Lower leg skin (tissue), 4 donors: ENCODE measurements around the gene KLHL21. TPM values are rescaled to one million over a fixed set of nuclear protein-coding genes. Genes with fewer than 3 reads are reported as not detected.

Experiments used
- DNase-seq, 2 donors: peaks; one replicate each; pipeline ENCODE4 v3.0.0-alpha.2; 2019; ENCODE audit warnings: low spot score in 2 of 2
- H3K4me3 ChIP-seq: fragments of 200-600 bp; sonication (generic); 2 replicates; pipeline ENCODE4 v1.5.1; 2017; ENCODE audit warnings: mild to moderate bottlenecking, low read depth; ENCODE audit not compliant: poor library complexity, severe bottlenecking
- POLR2A ChIP-seq, 2 donors: fragments of 450-650 bp; IDR thresholded peaks; one replicate each; pipeline ENCODE4 v1.6.1; 2016 to 2017; ENCODE audit warnings: antibody characterized with exemption in 2 of 2, mild to moderate bottlenecking in 1 of 2, moderate library complexity in 1 of 2
- WGBS, 2 donors: methylation state at CpG; one replicate each; pipeline ENCODE4 v1.1.5; 2018; 5-methylcytosine and 5-hydroxymethylcytosine counted together
- intact Hi-C: fragments of 100-400 bp; cut with DNase I; formaldehyde crosslinking; loops from one replicate; pipeline ENCODE4 v1.15.0; 2023; ENCODE audit warnings: low total_unique reads
- total RNA-seq, 4 donors: library from RNA; depleted of rRNA; stranded (reverse); fragments of >200 nt; gene quantifications; one replicate each; pipeline ENCODE4 v1.1.0, GENCODE V29; 2016
- TF ChIP-seq, protein P1 (sequence below), 3 donors: fragments of 450-650 bp; IDR thresholded peaks; one replicate each; pipeline ENCODE4 v1.5.1; 2016; ENCODE audit warnings: antibody characterized with exemption in 3 of 3, mild to moderate bottlenecking in 3 of 3, moderate library complexity in 2 of 3

Gene KLHL21
- total RNA-seq, 4 donors from 2014 or later = 89.6 to 147 (median 130) TPM

DNA sequence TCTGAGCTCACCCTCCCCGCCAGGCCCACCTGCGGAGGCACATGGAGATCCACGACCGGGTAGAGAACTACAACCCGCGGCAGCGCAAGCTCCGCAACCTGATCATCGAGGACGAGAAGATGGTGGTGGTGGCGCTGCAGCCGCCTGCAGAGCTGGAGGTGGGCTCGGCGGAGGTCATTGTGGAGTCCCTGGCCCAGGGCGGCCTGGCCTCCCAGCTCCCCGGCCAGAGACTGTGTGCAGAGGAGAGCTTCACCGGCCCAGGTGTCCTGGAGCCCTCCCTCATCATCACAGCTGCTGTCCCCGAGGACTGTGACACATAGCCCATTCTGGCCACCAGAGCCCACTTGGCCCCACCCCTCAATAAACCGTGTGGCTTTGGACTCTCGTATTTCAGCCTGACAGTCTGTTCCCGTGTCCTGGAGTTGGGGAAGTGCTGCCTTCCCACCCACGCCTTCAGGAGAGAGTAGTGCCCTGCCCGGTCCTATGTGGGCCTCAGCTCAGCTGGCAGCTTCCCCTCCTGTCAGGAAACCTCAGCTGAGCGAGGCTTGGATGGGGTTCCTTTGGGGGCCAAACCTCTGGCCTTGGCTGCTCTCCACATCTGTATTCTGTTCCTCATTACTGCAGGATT, 13.7 kb downstream of the KLHL21 start:
- WGBS, 2 donors = 71 to 76% methylated on average over 23 to 24 of the region's 24 CpGs
- no peak overlapping the region for H3K4me3 ChIP-seq
- no peak for DNase-seq
- intact Hi-C loops = no loop called here
- TF ChIP-seq POLR2A (IDR thresholded peaks at IDR 0.05) = no peak
- TF ChIP-seq, protein P1, sequence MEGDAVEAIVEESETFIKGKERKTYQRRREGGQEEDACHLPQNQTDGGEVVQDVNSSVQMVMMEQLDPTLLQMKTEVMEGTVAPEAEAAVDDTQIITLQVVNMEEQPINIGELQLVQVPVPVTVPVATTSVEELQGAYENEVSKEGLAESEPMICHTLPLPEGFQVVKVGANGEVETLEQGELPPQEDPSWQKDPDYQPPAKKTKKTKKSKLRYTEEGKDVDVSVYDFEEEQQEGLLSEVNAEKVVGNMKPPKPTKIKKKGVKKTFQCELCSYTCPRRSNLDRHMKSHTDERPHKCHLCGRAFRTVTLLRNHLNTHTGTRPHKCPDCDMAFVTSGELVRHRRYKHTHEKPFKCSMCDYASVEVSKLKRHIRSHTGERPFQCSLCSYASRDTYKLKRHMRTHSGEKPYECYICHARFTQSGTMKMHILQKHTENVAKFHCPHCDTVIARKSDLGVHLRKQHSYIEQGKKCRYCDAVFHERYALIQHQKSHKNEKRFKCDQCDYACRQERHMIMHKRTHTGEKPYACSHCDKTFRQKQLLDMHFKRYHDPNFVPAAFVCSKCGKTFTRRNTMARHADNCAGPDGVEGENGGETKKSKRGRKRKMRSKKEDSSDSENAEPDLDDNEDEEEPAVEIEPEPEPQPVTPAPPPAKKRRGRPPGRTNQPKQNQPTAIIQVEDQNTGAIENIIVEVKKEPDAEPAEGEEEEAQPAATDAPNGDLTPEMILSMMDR (IDR thresholded peaks at IDR 0.05) = no peak

DNA sequence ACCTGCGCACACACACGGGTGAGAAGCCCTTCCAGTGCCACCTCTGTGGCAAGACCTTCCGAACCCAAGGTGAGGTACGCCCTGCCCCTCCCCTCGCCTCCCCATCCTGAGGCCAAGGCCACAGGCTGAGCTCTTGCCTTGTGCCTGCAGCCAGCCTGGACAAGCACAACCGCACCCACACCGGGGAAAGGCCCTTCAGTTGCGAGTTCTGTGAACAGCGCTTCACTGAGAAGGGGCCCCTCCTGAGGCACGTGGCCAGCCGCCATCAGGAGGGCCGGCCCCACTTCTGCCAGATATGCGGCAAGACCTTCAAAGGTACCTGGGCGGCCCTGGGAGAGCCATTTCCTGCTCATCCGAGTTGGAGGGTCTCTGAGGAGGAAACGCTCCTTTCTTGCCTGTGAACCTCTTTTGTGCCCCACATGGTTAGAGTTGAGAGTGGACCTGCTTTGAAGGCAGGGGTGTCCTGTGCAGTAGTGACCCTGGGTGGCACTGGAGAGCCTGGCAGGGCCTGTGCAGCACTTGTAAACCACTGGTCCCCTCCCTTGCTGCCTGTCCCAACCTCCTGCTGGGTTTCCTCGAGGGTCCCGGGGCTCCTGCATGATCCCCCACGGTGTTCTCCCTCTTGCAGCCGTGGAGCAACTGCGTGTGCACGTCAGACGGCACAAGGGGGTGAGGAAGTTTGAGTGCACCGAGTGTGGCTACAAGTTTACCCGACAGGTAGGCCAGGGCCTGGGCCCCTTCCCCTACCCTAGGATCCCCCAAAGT, 14.4 kb downstream of the KLHL21 start:
- 62 to 66% methylated on average over 14 to 17 of the region's 25 CpGs for WGBS, 2 donors
- no peak for TF ChIP-seq POLR2A (IDR thresholded peaks at IDR 0.05)
- no peak overlapping the region for H3K4me3 ChIP-seq

DNA sequence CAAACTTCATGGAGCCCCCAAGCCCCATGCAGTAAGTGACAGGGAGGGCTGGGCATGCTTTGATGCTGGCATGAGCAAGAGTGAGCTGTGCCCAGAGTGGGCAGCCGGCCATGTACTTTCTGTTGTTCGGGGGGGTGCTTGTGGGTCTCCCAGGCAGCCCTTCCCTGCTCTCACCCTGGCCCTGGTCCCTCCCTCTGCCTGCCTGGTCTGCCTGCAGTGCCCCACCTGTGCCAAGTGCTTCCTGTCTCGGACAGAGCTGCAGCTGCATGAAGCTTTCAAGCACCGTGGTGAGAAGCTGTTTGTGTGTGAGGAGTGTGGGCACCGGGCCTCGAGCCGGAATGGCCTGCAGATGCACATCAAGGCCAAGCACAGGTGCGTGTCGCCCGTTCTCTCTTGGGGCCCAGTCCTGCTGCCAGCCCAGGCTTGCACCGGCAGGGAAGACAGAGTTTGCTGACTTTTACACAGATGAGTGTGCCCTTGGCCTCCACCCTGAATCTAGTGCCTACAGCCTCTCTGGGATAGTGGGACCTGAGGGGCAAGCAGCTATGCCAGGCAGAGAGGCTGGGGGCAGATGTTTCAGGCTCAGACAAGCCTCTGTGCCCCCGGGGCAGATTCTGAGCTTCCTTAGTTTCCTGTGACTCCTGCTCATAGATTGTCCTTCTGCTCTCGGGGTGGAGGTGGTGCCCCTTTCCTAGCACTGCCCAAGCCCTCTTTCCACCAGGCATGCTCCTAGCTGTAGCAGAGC, 15.2 kb downstream of the KLHL21 start:
- intact Hi-C loops = no loop called here
- DNase-seq = no peak
- TF ChIP-seq POLR2A (IDR thresholded peaks at IDR 0.05) = no peak
- TF ChIP-seq, protein P1 (IDR thresholded peaks at IDR 0.05) = no peak
- WGBS, 2 donors = 29 to 34% methylated on average over 13 of the region's 13 CpGs
- no peak overlapping the region for H3K4me3 ChIP-seq

More for the DNA sequence above, 14.4 kb downstream of the KLHL21 start:
- no peak for DNase-seq
- intact Hi-C loops = no loop called here

DNA sequence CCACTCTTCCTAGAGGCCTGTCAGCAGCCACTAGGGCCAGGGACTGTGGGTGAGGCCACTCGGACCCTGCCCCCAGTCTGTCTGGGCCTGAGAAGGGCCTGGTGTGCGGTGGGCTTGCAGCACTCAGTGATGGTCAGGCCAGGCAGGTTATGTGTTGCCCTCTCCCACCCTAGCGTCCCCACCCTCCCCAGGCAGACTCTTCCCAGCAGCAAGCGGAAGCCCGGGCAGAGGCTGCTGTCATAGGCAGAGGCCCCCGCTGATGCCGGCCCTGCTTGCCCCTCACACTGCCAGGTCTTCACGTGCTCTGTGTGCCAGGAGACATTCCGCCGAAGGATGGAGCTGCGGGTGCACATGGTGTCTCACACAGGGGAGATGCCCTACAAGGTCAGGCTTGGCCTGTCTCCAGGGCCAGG, 16.3 kb downstream of the KLHL21 start:
- WGBS, 2 donors = 71% methylated on average over 10 of the region's 11 CpGs; no CpG with 5 or more reads in 1 of the 2 donors
- intact Hi-C loops = no loop called here
- H3K4me3 ChIP-seq = no peak overlapping the region
- TF ChIP-seq POLR2A (IDR thresholded peaks at IDR 0.05) = no peak
- TF ChIP-seq, protein P1 (IDR thresholded peaks at IDR 0.05) = no peak
- DNase-seq = no peak

DNA sequence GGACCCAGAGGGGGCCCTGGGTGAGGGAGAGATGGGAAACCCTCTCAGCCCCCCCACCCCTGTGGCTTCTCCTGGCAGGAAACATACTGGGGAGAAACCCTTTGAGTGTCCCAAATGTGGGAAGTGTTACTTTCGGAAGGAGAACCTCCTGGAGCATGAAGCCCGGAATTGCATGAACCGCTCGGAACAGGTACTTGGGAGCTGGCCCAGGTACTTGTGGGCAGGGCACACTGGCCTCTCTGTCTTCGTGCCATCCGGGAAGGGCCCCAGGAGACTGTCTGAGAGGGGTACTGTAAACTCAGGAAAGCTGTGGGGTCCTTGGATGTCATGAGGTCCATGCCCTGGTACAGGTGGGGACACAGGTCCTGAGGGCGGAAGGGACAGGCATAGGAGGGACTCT, 16.8 kb downstream of the KLHL21 start:
- intact Hi-C loops = no loop called here
- no peak overlapping the region for H3K4me3 ChIP-seq
- DNase-seq = no peak
- 54 to 82% methylated on average over 7 of the region's 7 CpGs for WGBS, 2 donors
- TF ChIP-seq, protein P1 (IDR thresholded peaks at IDR 0.05) = no peak
- TF ChIP-seq POLR2A (IDR thresholded peaks at IDR 0.05) = no peak
